ENCODE measurements around the gene SERPINE3. TPM values are rescaled to one million over a fixed set of nuclear protein-coding genes. Genes with fewer than 3 reads are reported as not detected.

SERPINE3 gene
- polyA plus RNA-seq, 1 donor from 2014 or later, result not detected

- H3K4me2 ChIP-seq (ENCODE audit: low read length), result no peak overlapping the region
- H3F3A ChIP-seq (ENCODE audit: insufficient read depth, low read length, poor library complexity, severe bottlenecking), result no peaks in the 10 kb centered on the region
- no peak overlapping the region for H3K4me3 ChIP-seq (ENCODE audit: low read length)
- H4K20me1 ChIP-seq (ENCODE audit: insufficient read depth), result no peaks in the 10 kb centered on the region
- no peaks in the 10 kb centered on the region for H3K9me2 ChIP-seq (ENCODE audit: insufficient read depth, low read length)
- H3K27me3 ChIP-seq (ENCODE audit: insufficient read depth, low read depth, low read length), result no peaks in the 10 kb centered on the region
- no peak overlapping the region for H2AFZ ChIP-seq (ENCODE audit: low read depth, low read length)
- H3K36me3 ChIP-seq (ENCODE audit: insufficient read depth, low read length), result no peaks in the 10 kb centered on the region
- no peaks in the 10 kb centered on the region for H3K79me2 ChIP-seq (replicated peaks; ENCODE audit: insufficient read depth, low read length)
- no peak for TF ChIP-seq CTCF (IDR thresholded peaks at IDR 0.05; ENCODE audit: poor library complexity, severe bottlenecking)
- no peak for TF ChIP-seq SMC3 (conservative IDR thresholded peaks at IDR 0.05; ENCODE audit: poor library complexity)
- TF ChIP-seq REST (IDR thresholded peaks at IDR 0.05; ENCODE audit: borderline replicate concordance), result no peak
- no peak for TF ChIP-seq RAD21 (conservative IDR thresholded peaks at IDR 0.05)
- no peak for TF ChIP-seq EZH2 (IDR thresholded peaks at IDR 0.05; ENCODE audit: borderline replicate concordance, insufficient read depth, low read length, poor library complexity, severe bottlenecking)
- TF ChIP-seq TAF1 (IDR thresholded peaks at IDR 0.05; ENCODE audit: low read depth), result no peak
- no peak for TF ChIP-seq MXI1 (conservative IDR thresholded peaks at IDR 0.05; ENCODE audit: poor library complexity, severe bottlenecking)
- no peak overlapping the region for H3K27ac ChIP-seq (ENCODE audit: low read length)
- no peak overlapping the region for H3K9ac ChIP-seq (ENCODE audit: low read length)
- no peaks in the 10 kb centered on the region for H3K9me3 ChIP-seq (ENCODE audit: low read length)
Observed at GRCh38 chr13:51341791-51342190, 2.3 kb downstream of the SERPINE3 start.

GRCh38 chr13:51342706-51343105 is 3.2 kb downstream of the SERPINE3 start:
- Histone ChIP-seq H4K20me1 (ENCODE audit: insufficient read depth) (no peaks in the 10 kb centered on the region), H3K79me2 (replicated peaks; ENCODE audit: insufficient read depth, low read length) (no peaks in the 10 kb centered on the region), H3K9me3 (ENCODE audit: low read length) (no peaks in the 10 kb centered on the region), H3K9me2 (ENCODE audit: insufficient read depth, low read length) (no peaks in the 10 kb centered on the region), H3K27me3 (ENCODE audit: insufficient read depth, low read depth, low read length) (no peaks in the 10 kb centered on the region), H3K4me3 (ENCODE audit: low read length) (no peak overlapping the region), H3K36me3 (ENCODE audit: insufficient read depth, low read length) (no peaks in the 10 kb centered on the region), H3K4me2 (ENCODE audit: low read length) (no peak overlapping the region), H3K27ac (ENCODE audit: low read length) (no peak overlapping the region), H3K9ac (ENCODE audit: low read length) (no peak overlapping the region), H2AFZ (ENCODE audit: low read depth, low read length) (no peak overlapping the region), H3F3A (ENCODE audit: insufficient read depth, low read length, poor library complexity, severe bottlenecking) (no peaks in the 10 kb centered on the region)
- TF ChIP-seq RAD21 (conservative IDR thresholded peaks at IDR 0.05) (no peak), CTCF (IDR thresholded peaks at IDR 0.05; ENCODE audit: poor library complexity, severe bottlenecking) (no peak)
